ENCODE results near the gene MPO.

Gene MPO

DNA sequence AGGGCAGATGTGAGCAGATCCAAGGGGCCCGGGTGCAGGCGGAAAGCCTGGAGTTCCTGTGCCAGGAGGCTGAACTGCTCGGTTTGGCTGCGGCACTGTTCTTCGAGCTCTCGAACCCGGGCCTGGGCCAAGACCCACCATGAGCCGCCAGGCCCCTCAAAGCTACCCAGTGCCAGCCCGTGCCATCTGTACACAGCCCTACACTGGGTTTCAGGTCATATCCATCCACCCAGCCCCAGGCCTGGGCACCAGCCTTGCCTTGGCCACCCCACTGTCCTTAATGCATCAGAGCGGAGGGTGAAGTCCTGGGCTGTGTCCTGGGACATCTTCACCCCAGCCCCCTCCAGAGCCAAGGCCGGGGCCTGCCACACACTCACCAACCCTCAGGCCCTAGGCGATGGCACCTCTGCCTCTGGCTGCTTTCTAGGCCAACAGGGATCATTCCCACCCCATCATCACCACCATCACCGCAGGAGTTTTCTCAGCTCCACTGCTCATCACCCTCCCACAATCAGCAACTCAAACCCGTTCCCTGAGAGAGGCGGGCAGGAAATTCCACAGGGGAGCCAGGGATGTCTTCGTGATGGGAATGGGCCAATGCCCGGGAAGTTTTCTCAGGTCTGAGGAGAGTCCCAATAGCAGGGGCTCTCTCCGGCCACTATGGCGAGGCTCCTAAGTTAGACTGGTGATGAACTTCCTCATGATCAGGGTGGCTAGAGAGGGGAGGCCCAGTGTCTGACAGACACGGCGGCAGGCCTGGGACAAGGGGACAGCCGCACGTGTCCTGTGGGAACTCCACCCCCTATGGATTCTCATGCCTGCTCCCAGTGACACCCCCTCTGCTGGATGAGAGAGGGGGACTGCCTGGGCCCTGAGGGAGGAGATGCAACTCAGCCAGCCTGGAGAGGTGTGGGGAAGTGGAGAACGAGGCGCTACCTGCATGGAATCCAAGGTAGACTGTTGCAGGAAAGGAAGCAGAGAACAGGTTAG lies 38.7 kb upstream of the MPO start:
- no peak for DNase-seq

DNA sequence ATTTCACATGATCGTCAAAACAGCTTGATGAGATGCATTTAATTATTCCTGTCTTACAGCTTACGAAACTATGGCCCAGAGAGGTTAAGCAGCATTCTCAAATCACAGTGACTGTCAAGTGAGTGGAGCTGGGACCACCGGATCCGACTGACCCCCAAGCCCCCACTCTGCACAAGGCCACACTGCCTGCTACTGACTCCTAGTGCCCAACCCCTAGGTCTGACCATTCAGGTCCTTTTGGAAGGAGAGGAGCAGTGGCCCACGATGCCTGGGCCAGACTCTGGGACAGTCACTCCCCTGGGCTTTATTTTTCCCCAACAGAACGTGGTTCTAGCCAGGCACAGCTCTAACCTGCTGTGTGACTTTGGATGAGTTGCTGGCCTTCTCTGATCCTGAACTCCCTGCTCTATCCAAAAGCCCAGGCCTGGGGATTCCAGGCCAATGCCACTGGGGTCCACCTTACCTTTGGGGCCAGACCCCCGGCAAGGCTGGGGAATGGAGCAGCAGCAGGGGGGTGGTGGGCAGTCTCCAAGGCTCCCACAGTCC lies 38.0 kb upstream of the MPO start:
- no peak for DNase-seq

DNA sequence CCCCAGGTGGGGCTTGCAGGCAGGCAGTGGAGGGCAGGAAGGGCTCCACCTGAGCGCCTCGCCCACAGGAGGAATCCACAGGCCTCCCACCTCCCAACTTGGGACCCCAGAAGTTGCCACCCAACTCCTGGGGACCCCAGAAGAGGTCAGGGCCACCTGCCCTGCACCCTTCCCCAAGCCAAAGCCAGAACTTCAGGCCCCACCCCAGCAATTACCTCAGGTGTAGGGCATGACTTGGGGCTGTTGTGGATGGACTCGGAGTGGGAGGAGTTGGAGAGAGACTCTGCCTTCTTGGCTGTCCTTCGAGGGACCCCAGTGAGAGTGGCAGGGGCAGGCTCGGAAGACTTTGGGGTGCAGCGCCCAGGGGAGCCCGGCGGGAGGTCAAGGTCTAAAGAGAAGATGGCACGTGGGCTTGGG lies 37.3 kb upstream of the MPO start:
- DNase-seq, result no peak

DNA sequence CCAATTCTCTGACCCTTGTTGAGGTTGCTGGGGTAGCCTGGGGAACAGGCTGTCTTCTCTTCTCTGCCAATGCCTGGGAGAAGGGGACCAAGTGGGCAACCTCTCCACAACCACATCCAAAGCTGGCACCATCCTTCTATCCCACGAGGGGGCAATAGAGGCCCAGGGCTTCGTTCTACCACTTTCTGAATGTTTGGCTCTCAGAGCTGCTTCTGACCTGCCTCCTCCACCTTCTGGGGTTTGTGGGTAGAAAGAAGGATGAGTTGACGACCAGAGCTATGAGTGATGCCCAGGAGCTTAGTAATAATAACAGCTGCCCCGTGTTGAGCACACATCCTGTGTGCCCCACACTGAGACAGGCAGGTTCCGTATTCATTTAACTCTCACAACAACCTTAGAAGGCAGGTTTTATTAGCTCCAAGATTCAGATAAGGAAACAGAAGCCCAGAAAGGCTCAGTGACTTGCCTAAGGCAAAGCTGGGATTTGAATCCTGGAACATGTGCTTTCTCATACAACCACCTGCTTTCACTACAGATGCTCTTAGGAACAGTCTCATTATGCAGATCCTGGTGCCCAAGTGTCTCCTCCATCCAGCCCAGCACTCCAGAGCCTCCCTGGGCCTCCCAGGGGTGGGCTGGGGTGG lies 36.8 kb upstream of the MPO start:
- DNase-seq, result peak; percentile 11

DNA sequence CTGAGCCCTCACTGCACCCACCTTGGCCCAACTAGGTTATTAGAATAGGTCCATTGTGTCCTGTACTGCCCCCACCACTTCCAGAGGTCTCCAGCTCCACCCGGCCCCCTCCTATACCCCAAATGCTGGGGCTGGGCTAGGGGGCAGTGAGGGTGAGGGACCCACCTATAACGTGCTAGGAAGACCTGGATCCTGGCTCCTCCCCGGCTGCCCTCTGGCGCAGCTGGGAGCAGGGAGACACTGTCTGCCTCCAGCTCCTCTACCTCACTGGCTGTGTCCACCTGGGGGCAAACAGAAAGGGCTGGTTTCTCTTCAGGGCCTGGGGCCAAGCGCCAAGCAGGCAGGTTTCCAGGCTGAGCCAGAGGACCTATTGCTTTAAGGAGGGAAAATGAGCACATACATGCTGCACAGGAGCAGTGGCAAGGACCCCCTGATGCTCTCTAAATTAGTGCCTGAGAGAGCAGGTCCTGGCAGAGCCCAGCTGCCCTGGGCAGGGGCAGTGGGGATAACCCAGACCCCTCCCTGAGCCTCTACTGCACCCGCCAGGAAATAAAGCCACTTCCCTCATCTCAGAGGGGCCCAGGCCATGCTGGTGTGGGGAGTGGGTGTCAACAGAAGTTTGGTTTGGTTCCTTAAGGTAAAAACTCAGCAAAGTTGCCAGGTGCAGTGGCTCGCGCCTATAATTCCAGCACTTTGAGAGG lies 35.7 kb upstream of the MPO start:
- DNase-seq, result no peak

DNA sequence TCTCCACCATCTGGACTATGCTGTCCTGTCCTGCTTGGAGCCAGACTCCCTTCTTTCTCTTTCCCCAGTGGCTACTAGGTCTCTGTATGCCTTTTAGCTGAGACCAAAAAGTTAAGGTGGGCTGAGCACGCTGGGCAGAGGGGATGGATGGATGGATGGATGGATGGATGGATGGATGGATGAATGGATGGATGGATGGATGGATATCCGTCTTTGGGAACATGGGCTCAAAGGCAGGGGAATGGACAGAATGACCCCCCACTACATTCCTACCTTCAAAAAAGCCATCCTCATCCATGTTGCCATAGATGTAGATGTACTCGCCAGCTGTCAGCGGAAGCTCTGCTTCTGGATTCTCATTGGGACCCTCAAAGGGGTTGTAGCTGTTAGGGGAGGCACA lies 35.0 kb upstream of the MPO start:
- no peak for DNase-seq

DNA sequence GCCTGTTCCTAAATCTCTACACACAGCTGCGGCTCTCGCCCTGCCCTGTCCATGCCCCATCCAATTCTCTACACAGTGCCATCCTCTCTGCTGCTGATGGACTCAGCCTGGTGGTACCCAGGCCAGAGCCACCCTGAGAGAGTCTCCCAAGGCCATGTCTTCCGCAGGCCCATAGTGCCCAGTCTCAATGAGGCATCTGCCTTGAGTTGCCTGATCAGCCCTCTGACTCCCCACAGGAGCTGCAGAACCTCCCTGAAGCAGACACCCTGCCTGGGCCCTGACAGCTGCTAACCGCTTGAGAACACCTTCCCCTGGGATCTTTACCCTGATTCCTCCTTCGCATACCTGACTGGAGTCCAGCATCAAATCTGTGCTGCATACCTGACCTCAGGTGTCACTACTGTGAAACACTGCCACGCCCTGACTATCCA lies 34.6 kb upstream of the MPO start:
- peak; percentile 72 for DNase-seq

DNA sequence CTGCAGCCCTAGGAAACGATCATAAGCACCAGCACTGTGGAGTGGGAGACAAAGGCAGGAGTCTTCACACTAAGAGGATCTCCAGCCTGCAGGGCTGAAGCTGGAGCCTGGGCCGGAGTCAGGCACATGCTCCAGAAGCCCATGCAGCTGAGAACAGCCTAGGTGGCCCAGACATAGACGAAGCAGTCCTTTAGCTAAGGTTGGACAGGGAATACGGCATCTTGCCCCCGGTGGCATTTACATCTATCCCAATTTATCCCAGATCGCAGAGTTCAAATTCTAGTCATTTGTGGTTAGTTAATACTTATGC lies 33.9 kb upstream of the MPO start:
- no peak for DNase-seq

DNA sequence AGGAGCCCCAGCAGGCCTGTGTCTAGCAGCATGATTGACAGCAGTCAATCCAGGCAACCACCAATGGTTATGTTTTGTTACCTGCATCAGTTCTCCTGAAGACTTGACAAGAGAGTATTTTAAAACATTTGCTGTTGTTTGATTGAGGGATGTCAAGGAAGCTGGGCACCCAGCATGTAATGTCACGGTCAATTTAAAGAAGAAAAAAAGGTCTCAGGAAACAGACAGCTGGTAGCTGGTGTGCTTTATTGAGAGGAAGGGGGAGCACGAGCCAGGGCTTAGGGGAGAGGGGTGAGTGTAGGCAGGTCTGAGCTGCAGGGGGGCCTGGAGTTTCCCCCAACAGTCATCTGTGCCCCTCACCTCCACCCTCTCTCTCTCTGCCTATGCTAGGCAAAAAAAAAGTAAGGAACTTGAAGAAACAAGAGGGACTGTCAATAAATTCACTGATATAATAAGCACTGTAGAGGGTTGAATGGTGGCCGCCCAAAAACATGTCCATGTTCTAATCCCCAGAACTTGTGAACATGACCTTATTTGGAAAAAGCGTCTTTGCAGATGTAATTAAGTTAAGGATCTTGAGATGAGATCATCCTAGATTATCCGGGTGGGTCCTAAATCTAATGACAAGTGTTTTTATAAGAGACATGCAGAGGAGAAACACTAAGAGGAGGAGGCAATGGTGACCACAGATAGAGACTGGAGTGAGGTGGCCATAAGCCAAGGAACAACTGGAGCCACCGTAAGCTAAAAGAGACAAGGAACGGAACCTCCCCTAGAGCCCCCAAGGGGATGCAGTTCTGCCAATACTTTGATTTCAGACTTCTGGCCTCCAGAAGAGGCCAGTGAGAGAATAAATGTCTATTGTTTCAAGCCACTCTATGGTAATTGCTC lies 33.3 kb upstream of the MPO start:
- DNase-seq, result peak; percentile 74

DNA sequence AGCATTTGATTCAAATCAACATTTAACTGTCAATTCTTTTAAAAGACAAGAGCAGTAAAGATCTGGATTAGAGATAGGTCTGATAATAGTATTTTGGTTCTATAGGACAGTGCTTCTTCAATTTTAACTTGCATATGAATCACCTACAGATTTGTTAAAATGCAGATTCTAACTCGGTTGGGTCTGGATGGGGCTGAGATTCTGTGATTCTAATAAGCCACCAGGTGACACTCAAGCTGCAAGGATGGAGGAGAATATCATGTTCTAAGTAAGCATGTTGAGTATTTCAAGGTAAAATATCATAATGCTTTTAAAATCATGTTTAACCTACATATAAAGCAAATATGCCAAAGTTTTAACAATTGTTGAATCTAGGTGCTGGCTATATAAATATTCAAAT lies 32.1 kb upstream of the MPO start:
- DNase-seq, result peak; percentile 5

DNA sequence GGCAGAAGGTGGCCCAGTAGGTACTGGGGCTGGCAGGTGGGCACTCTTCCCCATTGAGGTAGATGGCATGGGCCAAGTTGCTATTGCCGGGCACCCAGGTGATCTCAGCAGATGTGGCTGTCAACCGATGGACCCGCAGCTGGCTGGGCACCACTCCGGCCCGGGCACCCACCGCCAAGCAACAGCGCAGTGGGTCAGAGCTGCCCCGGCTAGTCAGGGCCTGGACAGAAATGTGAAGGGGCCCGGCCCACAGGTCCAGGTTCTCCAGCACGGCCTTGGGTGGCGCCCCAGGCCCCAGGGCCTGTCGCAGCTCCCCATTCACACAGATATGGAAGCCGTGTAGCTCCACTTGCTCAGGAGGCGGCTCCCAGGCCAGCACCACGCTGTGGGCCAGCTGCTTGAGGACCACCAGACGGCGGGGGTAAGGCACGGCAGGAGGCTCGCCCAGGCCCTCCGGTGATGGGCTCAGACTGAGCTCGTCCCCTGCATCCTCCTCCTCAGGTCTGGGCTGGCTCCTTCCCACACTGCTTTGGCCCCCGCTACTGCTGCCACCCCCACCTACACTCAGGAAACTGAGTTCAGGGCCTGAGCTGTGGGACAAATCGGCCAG lies 31.4 kb upstream of the MPO start:
- DNase-seq, result no peak

DNA sequence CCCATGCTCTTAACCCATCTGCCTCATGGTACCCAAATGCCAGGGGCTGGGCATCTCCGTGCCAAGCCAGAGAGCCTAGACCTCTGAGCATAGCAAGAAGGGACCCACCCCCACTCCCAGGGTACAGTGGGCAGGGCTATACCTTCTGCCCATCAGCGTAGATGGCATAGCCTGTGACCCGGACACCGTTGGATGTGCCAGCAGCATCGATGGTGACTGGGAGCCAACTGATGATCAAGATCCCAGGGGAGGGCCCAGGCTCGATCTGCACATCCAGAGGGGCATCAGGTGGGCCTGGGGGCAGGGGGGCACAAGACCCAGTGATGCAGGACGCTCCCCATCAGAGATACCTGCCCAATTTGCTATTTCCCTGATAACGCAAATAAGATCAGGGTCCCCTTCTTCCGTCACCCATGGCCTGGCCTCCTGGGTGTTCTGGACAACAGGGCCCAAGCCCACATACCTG lies 30.7 kb upstream of the MPO start:
- no peak for DNase-seq

DNA sequence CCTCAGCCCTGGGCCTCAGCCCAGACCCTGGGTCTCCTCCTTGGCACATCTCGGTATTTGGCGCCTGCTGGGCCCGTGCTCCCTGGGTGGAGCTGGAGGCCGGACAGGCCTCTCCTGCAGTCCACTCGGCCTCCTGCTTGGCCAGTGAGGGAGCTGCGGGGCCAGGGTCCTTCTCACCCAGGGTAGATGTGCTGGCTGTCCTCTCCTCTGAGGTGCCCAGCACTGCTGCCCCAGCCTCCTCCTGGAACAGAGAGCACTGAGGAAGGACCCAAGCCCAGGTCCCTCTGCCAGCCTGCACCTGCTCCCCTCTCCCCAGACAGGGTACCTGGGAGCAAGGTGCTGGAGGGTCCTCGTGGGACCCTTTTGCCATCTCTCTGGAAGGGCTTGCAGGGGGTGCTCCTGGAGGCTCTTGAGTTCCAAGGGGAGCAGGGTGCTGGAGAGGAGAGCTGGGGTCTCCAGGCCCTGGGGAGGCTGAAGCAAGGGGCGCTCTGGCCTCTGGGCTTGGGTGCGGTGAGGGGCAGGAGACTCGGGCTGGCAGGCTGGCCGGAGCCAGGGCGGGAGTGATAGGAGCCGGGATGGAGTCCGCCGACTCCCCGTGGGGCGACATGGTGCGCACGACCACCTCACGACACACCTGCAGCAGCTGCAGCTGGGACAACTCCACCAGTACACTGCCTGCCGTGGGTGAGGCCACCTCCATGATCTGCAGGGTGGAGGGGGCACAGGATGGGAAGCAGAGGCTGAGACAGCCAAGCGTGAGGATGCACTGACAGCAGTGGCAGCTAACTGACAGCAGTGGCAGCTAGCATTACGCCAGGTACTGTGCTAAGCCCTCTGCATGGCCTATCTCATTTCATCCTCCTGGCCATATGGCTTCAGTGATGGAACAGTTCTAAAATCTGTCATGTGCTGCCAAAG lies 30.0 kb upstream of the MPO start:
- DNase-seq, result peak; percentile 84

DNA sequence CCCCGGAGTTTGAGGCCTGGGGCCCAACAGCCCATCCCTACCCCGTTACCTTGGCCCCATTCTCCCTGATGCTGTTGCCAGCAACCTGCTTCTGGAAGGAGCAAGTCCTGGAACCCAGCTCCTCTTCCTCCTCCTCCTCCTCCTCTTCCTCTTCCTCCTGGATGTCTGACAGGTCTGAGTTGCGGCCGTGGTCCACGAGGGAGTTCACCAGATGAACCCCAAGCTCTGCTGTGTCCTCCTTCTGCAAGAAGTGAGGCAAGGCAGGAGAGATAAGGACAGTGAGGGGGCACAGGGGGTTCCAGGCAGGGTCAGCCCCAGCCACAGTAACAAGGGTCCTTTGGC lies 29.2 kb upstream of the MPO start:
- no peak for DNase-seq

DNA sequence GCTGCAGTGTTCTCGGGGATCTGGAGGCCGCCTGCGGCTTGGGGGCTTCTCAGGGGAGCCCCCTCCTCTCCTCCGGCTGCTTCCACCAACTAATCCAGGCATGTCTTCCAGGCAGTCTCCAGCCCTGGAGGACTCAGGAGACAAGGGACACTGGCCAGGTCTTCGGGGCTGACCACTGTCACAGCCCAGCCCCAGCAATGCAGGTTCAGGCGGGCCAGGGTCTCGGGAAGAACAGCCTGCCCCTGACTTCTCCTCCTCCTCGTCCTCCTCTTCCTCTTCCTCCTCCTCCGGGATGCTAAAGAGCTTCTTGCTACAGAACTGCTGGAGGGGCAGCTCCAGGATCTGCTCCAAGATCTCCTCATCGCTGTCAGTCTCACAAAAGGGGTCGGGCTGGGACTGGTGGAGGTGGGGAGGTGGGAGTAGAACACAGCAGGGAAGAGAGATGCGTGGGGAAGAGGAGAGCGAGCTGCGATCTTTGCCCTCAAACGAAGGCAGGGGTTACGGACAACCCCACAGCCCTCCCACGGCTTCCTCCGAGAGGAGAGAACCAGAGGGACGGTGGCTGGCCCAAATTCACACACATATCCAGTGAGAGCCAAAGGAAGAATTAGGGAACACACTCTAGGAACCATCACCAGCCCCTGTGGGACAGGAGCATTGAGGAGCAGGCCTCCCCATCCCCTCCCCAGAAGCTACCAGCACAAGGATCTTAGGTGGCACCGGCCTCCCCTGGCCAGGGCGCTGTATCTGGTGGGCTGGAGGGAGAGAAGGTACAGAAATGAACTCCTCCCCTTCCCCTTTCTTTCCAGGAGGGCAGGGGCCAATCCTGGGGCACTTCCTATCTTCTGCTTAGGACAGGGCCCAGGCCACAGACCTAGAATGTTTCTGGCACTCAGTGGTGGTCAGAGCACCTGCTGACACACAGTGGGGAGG lies 28.5 kb upstream of the MPO start:
- DNase-seq, result no peak

DNA sequence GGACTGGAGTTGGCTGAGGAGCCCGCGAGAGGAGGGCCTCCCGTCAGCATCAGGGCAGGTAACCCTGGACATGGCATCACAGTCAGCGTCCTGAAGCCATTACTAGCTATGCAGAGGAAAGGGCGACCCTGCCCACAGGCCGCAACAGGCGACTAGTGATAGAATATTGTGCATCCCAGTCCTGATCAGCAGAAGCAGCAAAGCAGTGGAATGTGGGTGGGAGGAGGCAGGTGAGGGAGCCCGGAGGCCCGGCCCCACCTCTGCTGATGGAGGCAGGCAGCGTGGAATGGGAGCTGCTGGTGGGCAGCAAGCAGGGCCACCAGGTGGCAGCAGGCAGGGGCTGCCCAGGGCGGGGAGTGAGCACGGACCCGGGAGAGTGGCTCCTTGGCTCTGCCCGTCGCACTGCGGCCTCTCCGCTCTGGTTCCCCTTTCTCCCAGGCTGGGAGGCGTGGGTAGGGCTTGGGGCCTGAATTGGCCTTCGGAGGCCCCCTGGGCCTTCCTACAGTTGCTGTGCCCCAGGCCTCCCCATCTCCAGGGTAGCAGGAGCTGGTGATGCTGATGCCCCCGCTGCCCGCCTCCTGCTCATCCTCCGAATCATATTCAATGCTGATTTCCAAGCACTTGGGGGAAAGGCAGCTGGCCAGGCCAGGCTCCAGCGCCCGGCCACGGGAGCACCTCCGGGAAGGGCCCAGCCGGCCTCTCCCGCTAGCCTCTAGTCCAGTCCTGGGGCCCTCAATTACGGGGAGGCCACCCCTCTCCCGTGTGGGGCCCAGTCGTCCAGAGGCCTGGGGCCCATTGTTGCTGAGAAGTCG lies 27.6 kb upstream of the MPO start:
- no peak for DNase-seq

DNA sequence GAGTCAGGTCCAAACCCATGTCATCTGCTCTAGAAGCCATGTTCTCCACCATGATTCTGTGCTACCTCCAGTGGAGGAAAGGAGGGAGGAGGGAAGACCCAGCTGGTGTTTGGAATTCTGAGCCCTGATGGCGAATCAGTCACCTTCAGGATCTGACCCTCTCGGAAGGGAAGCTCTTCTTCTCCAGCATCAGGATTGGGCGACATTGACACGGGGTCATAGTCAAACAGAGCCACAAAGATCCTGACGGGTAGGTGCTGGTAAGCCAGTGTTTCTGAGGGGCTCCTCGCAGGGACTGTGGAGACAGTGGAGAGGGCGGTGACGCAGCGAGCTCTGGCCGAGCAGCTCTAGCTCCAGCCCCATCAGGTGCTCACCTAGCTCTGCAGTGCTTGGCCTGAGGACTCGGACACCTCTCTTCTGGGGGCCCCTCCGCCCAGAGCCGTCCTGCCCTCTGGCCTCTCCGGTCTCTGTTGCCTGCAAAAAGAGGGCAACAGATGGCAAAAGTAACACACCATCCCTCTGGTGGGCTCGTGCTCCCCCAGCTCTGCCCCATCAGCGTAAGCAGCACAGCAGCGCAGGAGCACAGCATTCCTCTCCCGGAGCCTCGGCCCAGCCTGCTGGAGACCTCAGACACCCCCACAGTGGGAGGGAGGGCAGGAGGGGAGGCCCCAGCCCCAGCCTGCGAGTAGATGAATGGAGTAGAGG lies 26.9 kb upstream of the MPO start:
- no peak for DNase-seq
